NB4 (cell line): ENCODE measurements around the gene SND1.

Source experiments
- CTCF ChIP-seq: IDR thresholded peaks from one replicate; pipeline ENCODE4 v1.5.1; 2012; ENCODE audit warnings: low read depth, low read length
- MAX ChIP-seq: IDR thresholded peaks from 2 replicates; pipeline ENCODE4 v1.6.1; 2011; ENCODE audit warnings: low read depth, low read length
- MYC ChIP-seq: IDR thresholded peaks from 2 replicates; pipeline ENCODE4 v1.6.1; 2011; ENCODE audit warnings: low read depth, low read length
- POLR2A ChIP-seq: IDR thresholded peaks from 2 replicates; pipeline ENCODE4 v1.6.1; 2011; ENCODE audit warnings: mild to moderate bottlenecking; ENCODE audit not compliant: insufficient read length; ENCODE audit errors: extremely low read depth

- TF ChIP-seq CTCF (no peak), MAX (no peak), POLR2A (no peak), MYC (no peak)
These were observed 402.5 kb downstream of the SND1 start for GRCh38 chr7:128054511-128054910.
